ENCODE data around the gene MCC.

Gene MCC

DNA sequence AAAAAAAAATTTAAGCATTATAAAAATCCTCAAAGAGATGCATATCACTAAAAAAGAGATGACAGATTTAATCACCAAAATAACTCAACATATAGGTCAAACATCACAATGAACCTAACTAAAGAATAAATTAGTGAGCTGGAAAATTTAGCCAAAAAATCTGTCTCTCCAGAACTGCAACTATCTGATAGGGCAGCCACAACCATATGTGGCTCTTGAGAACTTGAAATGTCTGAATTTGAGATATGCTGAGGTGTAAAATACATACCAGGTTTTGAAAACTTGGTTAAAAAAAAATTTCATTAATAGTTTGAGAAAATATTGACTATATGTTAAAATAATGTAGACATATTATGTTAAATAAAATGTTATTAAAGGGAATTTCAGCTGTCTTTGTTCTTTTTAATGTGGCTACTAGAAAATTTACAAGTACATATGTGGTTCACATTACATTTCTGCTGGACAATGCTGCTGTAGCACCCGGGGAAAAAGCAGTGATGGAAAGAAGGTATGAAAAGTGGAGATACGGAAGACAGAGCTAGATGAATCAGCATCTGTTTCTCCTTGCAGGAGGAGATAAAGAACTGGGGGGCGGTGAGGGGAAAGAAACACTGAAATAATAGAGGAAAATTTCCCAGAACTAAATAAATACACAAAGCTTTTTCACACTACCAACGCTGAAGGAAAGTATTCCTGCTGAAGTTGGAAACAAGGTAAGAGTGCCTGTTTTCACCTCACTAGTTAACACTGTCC, 445.6 kb downstream of the MCC start:
- DNase-seq (ENCODE audit: low read depth in 3 of 3, low spot score in 1 of 3) = no peak

DNA sequence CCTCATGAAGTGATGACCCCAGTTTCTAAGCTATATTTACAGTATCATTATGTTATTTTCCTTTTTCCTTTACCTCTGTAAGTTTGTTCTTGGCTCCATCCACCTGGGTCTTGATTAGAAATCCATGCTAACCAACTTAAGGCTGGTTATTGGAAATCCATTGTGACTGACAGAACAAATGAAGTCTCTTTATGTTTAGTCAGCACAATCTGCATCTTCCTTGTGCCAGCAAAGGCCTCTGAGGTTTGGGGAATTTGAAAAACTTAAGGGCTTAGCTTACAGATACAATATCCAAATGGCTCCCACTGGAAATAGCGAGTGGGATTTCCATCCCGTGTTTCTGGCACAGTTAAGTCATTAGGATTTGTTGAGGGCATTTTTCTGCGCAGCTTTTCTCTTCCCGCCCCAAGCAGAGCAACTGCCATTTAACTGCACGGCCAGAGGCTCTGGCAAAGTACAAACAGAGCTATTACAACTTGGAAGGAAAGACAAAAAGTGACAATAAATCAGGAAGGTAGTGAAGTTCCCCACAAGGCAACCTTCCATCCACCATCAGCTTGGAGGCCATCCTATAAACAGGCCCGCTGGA, 447.5 kb downstream of the MCC start:
- DNase-seq (ENCODE audit: low read depth in 3 of 3, low spot score in 1 of 3) = no peak

DNA sequence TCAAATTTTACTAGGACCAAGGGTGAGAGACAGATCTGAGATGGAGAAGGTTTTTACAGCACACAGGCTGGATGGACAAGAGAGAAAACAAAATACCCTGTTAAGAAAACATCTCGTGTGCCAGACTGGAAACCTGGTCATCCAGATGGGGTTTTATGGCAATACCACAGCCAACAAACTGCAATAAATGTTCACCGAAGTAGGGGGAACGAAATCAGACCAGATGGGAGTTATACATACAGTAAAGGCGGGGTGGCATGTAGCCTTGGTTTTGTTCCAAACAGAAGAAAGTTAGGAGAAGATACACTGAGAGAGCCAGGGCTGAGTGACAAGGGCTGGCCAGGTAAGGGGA, 448.3 kb downstream of the MCC start:
- no peak for DNase-seq (ENCODE audit: low read depth in 3 of 3, low spot score in 1 of 3)

DNA sequence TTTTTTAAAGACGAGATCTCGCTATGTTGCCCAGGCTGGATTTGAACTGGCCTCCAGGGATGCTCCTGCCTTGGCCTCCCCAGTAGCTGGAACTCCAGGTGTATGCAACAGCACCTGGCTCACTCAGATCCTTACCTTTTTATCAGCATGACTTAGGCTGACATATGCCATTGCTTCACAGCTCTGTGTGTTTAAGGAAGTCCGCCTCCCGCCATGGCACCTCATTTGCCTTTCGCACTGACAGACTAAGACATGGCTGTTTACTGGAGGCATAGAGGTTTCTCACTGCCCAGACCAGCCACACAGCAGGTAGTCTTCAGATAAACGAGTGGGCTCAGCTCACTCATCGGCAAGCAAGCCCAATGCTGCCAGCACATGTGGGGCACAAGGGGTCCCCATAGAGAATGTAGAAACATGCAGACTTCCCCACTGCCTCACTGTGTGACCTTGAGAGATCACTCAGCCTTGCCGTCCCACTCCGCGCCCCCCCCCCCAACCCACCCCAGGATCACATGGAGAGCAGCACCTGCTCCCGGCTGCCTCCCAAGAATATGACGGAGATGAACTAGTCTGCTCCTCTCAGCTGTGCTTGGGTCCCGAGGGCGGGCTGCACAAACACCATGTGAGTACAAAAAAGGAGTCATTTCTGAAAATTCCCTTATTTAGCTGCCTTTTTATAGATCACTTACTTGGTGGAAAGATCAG, 448.9 kb downstream of the MCC start:
- DNase-seq (ENCODE audit: low read depth in 3 of 3, low spot score in 1 of 3) = no peak

DNA sequence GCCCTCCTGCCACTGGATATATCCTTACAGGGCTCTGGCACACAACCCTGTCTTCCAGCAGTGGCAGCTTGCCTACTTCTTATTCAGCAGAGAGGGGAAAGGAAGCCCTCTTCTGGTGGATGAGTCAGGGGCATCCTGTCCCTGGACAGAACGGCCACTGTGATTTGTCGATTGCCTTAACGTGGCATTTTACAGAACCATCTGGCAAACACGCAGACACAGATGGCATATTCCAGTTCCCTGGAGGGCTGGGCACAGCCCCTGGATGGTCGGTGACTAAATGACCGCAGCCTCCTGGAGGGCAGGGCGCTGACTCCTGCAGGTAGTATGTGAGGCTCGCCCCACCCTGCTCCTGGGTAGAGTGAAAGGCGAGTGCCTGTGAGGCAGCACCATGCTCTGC, 449.5 kb downstream of the MCC start:
- DNase-seq (ENCODE audit: low read depth in 3 of 3, low spot score in 1 of 3) = no peak

DNA sequence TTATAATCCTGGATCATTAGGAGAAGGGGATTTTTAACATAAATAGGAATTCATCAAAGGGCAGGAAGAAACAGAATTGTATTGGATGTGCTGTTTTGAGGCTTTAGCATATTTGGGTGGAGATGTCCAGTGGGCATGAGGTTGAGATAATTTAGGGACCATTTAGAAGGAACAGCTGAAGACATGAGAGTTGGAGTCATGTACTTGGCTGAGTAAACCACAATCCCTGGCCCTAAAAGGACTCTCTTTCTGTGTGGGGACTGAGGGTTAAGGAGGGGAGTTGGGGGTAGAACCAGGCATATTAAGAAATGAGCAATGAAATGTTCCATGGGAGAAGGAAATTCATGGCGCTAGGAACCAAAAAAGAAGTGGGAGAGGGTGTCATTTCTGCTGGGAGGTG, 450.1 kb downstream of the MCC start:
- DNase-seq (ENCODE audit: low read depth in 3 of 3, low spot score in 1 of 3) = no peak

DNA sequence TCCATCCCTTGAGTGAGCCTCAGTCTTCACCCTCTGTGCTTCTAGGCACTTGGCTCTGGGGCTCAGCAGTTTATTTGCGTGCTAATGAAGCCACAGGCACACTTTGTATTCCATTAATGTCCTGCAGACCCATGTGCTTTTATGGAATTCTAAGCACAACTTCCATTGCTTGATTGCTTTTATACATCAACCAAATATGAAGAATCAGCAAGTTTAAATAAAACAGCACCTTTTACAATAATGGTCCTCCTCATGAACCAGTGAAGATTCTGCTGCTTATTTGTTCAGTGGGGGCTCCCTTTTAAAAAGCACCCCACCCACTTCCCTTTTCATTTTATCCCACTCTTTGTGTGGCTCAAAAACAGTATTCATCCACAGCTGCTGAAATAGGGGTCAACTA, 451.4 kb downstream of the MCC start:
- no peak for DNase-seq (ENCODE audit: low read depth in 3 of 3, low spot score in 1 of 3)

DNA sequence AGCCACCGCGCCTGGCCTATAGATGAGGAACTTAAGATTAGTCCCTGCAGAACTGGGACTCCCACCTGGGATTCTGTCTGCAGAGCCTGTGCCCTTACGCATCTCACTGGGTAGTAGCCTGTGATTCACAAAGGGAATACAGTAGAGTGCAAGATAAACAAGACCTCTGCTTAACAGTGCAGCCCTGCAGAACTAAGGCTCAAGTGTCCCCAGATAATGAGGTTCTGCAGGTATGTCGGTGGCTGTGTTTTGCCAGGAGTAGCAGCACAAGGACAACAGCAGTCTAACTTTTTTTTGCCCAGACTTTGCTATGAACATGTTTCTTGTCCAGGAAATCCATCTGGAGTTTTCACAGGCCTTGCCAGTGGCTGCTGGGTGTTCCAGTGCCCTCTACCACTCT, 451.9 kb downstream of the MCC start:
- DNase-seq (ENCODE audit: low read depth in 3 of 3, low spot score in 1 of 3) = no peak

DNA sequence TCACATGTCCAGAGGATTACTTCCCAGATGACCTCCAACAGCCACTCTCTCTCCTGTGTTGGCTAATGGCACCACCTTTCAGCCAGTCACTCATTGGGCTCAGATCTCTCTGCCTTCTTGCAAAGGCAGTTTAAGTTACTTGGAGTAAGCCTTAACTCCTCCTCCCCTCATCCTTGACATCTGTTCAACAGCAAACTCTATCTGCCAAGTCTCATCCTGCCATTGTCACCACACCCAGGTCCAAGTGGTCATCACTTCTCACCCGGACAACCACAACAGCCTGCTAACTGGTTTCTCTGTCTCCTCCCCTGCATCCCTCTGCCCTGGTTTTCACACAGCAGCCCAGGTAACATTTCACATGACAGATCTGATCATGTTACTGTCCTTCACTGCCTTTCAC, 453.2 kb downstream of the MCC start:
- no peak for DNase-seq (ENCODE audit: low read depth in 3 of 3, low spot score in 1 of 3)

DNA sequence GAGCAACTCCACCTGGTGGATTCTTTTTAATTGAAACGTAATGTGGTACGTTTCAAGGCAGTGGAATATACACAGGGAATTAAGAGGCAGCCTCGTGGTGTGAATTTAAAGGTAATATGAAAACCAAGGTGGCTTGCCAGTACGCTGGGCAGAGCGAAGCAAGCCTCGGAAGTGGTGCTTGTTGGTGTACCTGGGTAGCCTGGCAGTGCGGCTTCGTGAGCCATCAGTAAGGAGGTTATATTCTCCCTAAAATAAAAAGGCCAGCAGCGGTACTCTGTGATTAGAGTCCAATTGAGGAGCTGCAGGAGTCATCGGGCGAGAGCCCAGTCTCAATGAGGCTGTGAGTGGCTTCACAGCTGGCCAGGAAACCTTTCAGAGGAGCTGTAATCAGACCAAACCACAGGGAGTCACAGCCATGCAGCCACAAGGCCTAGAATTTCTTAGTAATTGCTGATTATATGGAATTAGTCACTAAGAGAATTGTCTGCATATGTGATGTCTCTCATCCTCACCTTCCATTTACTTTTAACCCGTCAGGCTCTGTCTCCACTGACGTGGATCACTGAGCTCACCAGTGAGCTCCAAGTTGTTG, 454.0 kb downstream of the MCC start:
- no peak for DNase-seq (ENCODE audit: low read depth in 3 of 3, low spot score in 1 of 3)

DNA sequence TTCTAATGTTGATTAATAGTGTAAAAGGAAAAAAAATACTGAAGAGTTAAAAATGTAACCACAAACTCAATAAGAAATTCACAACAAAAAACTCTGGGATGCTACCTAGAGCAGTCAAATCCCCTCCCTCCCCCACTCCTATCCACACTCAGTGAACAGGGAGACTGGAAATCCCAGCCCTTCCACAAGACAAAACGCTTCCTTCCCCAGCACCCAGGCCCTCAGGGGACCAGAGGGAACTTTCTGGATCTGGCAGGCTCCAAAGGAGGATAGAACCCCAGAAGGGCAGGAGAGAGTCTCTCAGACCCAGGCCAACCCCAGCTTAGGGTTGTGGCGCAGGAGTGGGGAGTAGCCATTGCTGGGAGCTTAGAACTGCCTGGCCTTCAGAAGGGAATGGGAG, 456.7 kb downstream of the MCC start:
- no peak for DNase-seq (ENCODE audit: low read depth in 3 of 3, low spot score in 1 of 3)

DNA sequence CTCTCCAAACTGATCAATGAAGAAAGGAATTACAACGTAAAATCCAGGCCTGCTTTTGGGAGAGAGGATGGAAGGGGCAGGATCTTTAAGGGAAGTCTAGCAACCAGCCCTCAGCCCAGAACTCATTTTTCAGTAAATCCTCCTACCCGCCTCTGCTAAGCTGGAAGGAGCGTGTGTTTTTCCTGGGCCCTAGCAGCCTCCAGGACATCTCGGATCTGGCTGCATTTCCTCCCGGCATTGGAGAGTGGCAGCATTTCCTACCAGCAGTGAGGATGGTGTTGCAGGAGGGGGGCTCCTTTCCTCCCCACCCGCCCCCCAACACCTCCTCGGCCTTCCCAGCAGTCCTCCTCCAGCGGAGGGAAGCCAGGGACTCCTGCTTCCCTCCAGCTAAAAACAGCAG, 457.1 kb downstream of the MCC start:
- DNase-seq (ENCODE audit: low read depth in 3 of 3, low spot score in 1 of 3) = no peak

DNA sequence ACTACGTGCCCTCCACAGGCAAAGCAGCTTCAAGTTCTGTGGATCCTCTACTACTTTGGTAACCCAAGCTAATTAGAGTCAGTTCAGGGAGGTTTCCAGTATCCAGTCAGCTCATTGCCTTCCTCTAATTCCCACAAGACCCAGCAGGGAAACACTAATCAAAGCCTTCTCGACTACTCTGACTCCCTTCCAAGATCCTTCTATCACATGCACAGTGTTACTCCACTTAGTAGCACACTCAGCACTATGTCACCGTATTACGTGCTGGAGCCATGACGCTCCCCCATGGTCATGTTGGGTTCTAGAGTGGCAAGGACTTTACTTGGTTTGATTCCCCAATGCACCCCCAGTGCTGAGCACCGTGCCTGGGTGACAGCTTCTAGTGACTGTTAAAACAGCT, 458.6 kb downstream of the MCC start:
- DNase-seq (ENCODE audit: low read depth in 3 of 3, low spot score in 1 of 3) = no peak

DNA sequence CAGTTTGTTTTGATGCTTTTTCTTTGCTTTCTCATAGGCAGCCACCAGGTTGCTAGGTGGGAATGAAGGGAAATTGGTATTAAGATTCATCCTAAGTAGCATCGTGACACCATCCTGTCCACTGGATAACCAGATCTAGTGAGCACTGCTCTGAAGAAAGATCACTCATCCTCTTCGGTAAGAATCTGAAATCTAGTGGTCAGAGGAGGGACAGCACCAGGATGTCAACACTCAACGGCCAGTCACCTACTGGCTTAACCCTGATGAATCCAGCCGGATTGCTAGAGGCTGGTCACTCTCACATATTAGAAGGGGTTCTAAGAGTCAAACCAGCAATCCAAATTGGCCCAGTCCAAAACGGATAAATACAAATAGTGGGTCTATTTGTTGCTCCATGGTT, 460.8 kb downstream of the MCC start:
- DNase-seq (ENCODE audit: low read depth in 3 of 3, low spot score in 1 of 3) = no peak

DNA sequence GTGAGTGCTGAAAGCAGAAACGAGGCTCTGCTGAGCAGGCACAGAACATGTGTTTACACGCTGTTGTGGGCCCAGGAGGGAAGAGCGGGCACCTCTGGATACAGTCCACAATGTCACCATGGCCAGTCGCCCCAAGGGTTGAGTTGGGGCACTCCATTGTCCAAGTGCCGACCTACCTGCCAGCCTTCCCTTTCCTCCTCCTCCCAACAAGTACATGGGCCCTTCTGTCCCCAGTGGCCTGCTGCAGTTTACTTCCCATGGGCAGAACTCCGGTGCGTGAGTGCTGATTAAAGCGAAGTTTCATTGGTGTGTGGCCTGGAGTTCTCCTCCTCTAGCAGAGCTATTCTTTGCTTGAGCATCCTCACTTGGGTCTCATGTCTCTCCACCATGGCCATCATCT, 461.2 kb downstream of the MCC start:
- DNase-seq (ENCODE audit: low read depth in 3 of 3, low spot score in 1 of 3) = no peak

DNA sequence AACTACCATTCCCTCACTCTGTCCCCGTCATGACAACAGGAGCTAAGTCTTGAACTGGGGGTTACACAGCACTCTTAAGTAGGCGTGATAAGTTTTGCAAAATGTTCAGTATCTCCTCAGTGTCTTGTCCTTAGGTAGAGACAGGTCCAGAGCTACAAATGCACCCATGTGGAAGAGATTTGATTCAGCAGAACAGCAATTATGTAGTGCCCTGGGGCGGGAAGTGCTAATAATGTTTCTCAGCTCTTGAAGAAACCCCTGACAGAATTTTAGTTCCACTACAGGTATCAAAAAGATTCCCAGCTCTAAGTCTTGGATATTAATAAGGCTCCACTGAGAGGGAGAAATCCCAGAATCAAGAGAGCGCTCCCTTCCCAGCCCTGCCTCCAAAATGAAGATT, 462.0 kb downstream of the MCC start:
- DNase-seq (ENCODE audit: low read depth in 3 of 3, low spot score in 1 of 3) = no peak

DNA sequence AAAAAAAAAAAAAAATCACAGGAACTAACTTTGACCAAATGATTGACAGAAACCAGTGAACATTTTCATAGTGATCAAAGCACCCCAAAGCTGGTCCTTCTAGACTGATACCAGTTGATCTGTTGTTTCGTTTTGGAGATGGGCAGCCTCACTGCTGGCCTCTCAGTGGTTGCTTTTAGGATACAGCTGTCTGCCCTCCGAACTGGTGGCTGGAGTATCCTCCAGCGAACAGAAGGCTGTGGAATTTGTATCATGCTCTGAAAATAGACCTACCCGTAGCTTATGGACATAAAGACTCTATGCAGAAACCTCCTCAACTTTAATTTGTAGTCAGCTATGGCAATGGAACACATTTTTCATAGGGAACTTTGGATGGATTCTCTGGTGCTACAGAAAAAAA, 462.7 kb downstream of the MCC start:
- DNase-seq (ENCODE audit: low read depth in 3 of 3, low spot score in 1 of 3) = no peak

DNA sequence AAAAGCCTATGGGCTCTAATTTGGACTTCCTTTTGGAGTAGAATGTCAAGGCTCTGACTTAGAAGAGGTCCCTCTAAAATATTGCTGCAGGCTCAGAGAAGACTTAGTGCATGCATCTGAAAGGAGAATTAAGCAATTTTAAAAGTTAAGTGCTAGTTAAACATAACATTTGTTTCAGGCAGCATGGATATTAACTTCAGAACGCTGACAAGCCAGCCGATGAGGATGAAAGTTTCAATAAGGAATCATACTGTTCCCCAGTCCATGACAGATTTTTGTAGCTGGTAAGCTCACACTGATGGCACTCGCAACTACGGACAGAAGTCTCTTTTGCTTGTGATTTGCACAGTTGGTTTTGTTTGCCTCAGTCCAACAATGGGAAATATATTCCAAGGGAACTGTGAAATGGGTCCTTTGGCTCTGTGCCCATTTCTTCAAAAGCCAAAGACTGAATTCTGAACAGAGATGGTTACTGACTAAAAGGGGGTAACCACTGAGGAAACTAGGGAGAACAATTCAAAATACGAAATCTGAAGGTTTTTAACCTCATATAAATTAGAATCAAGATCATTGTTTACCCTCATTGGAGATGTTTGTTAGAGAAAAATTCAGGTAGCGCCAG, 464.1 kb downstream of the MCC start:
- no peak for DNase-seq (ENCODE audit: low read depth in 3 of 3, low spot score in 1 of 3)

DNA sequence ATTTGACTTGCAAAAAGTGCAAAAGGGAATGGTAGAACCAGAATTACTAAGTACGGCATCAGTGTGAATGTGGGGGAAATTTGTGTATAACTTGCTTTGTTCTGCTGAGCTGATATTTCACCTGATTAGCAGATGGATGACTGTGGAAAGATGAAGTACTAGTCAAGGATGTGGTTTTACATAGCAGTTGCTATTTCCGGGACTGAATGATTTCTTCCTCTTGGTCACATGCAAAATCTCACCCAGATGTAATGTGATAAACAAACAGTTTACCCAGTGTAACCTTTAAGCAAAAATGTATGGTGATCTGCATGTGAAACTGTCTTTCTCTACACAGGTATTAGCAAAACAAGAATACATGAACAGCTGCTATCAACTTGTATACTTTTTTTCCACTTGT, 465.6 kb downstream of the MCC start:
- DNase-seq (ENCODE audit: low read depth in 3 of 3, low spot score in 1 of 3) = no peak

DNA sequence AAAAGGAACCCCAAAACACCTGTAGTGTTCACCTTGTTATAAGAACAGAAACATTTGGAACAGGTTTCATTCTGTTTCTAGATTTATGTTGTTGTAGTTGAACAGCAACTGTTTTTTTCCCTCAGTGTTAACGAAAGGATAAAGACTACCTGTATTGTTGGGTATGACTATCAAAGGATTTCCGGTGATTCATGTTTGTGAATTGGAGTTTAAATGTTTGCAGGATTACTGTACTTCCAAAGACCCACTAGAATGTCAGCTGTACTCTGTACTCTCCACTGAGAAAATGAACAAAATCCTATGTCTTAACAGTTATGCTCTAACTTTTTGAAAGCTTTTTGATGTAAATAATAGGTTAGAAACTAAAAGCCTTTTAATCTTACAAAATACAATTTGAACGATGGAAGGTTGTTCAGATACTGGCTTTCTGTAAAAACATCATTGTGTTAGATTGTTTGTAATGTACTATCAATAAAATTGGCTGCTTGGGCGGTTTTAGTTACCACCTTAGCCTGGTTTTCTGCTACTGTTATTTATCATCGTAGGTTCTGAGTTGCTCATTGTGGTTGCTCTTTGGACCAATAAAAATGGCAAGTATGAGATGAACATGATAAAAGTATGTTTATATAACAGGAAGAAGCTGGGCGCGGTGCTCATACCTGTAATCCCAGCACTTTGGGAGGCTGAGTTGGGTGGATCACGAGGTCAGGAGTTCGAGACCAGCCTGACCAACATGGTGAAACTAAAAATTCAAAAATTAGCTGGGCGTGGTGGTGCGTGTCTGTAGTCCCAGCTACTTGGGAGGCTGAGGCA, 467.6 kb downstream of the MCC start:
- DNase-seq (ENCODE audit: low read depth in 3 of 3, low spot score in 1 of 3) = no peak

Measured in stimulated activated CD4-positive, alpha-beta T cell treated with anti-CD3 and anti-CD28 coated beads, TNF-alpha, amount 100 ng/mL, for 1 hour (primary cell).